Effector memory CD4-positive, alpha-beta T cell (primary cell): ENCODE measurements around the gene MTA3.

Experiments used
- DNase-seq, 3 donors: peaks; one replicate each; pipeline ENCODE4 v3.0.0-alpha.2; 2020
- H3K27ac ChIP-seq: 2 replicates; pipeline ENCODE4 v1.7.0; 2013; ENCODE audit warnings: mild to moderate bottlenecking, low read length, moderate library complexity; ENCODE audit not compliant: insufficient read depth, poor library complexity, severe bottlenecking
- H3K27me3 ChIP-seq: replicated peaks from 2 replicates; pipeline ENCODE4 v1.7.0; 2013; ENCODE audit warnings: mild to moderate bottlenecking, low read length; ENCODE audit not compliant: insufficient read depth, control insufficient read depth, poor library complexity, severe bottlenecking
- H3K36me3 ChIP-seq: 2 replicates; pipeline ENCODE4 v1.7.0; 2013; ENCODE audit warnings: mild to moderate bottlenecking, low read length, moderate library complexity; ENCODE audit not compliant: control insufficient read depth, insufficient read depth
- H3K4me1 ChIP-seq: 2 replicates; pipeline ENCODE4 v1.7.0; 2013; ENCODE audit warnings: low read length, mild to moderate bottlenecking; ENCODE audit not compliant: control insufficient read depth, insufficient read depth, poor library complexity, severe bottlenecking
- H3K4me3 ChIP-seq: 2 replicates; pipeline ENCODE4 v1.7.0; 2013; ENCODE audit warnings: low read length, low read depth, mild to moderate bottlenecking; ENCODE audit not compliant: insufficient read depth, poor library complexity, severe bottlenecking
- H3K9me3 ChIP-seq: 2 replicates; pipeline ENCODE4 v1.7.0; 2013; ENCODE audit warnings: mild to moderate bottlenecking, low read length, moderate library complexity; ENCODE audit not compliant: control insufficient read depth

MTA3 gene

DNA sequence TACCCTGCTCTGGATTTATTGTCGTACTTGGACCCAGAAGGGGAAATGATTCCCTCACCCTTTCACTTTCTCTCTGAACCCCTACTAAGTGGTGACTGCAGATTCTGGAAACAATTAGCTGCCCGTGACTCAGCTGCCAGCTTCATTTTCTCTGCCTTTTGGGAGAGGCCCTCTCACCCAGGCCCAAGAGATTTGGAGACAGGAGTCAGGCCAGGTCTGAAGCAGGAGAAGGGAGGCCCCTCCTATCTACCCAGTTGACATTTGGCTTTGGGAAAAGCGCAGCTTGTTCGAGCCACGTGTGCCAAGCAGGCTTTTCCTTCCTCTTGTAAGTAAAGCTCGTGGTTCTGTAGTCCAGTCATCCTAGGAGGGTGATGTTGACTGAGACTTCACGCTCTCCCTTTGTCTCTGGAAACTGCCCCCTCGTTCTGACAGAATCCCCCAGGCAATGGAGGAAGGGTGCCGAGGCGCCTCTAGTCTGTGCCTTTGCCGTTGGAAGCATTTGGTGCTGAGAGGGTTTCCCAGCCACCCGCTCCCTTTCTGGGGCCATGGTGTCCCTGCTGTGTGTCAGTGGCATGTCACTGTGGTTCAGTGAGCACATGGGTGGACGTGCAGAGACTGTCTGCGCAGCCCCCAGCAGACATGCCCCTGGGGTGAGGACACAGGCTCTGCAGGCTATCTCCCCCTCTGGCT lies 186.9 kb downstream of the MTA3 start:
- DNase-seq: no peak
- Histone ChIP-seq H3K36me3 (no peaks in the 10 kb centered on the region), H3K27me3 (no peaks in the 10 kb centered on the region), H3K4me1 (no peaks in the 10 kb centered on the region), H3K27ac (no peak overlapping the region), H3K4me3 (no peak overlapping the region), H3K9me3 (no peaks in the 10 kb centered on the region)

DNA sequence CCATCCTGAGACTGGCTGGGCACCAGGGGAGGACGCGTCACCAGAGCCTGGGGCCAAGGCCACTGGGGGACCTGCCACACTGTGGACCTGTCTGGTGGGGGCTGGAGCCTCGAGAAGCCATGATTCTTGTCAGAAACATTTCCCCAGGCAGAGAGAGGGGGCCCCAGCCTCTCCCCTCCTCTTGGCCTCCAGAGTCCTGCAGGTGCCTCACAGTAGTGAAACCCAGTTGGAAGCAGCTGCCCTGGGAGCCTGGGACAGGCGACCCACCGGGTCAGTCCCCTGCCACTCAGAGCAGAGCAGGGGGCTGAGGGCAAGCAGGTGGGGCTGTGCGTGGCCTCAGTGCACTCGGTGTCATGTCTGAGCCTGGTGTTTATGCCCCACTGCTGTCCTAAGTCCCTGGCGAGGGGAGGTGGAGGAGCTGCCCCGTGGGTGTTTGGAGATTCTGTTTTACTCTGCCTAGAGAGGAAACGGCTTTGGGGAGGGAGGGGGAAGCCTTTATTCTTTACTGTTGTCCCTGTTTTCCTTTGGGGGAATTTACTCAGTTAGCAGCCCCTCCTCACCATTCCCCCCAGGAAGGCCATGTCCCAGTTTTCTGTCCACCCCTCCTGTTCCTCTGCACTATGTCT lies 187.8 kb downstream of the MTA3 start:
- DNase-seq: no peak
- no peaks in the 10 kb centered on the region for H3K4me1 ChIP-seq
- no peak overlapping the region for H3K4me3 ChIP-seq
- H3K9me3 ChIP-seq: no peaks in the 10 kb centered on the region
- H3K27me3 ChIP-seq: no peaks in the 10 kb centered on the region
- H3K36me3 ChIP-seq: no peaks in the 10 kb centered on the region
- no peak overlapping the region for H3K27ac ChIP-seq

DNA sequence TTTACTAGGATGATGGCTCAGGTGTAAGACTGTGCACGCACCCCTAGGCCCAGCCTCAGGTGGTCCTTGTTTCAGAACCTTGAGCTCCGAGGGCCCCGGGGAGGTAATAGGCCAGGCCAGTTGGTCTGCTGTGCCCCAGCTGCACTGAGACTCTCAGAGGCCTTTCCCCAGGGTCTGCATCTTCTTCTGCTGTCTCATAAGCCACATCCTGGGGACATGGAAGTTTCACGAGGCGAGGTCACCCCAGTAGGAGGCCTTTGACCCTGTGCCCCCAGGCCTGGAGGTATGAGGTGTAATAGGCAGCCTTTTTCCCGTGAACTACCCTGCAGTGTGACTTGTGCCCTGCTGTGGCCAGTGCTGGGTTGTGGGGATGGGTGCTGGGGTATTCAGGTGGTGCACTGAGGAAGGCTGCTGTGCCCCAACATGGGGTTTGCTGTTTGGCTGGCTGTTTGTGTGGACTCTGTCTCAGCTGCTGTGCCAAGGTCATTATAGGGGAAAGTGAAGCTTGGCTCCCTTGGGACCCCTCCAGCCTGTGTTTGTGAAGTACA lies 188.6 kb downstream of the MTA3 start:
- Histone ChIP-seq H3K36me3 (no peaks in the 10 kb centered on the region), H3K4me1 (no peaks in the 10 kb centered on the region), H3K27me3 (no peaks in the 10 kb centered on the region), H3K27ac (no peak overlapping the region), H3K9me3 (no peaks in the 10 kb centered on the region), H3K4me3 (no peak overlapping the region)
- DNase-seq: no peak

DNA sequence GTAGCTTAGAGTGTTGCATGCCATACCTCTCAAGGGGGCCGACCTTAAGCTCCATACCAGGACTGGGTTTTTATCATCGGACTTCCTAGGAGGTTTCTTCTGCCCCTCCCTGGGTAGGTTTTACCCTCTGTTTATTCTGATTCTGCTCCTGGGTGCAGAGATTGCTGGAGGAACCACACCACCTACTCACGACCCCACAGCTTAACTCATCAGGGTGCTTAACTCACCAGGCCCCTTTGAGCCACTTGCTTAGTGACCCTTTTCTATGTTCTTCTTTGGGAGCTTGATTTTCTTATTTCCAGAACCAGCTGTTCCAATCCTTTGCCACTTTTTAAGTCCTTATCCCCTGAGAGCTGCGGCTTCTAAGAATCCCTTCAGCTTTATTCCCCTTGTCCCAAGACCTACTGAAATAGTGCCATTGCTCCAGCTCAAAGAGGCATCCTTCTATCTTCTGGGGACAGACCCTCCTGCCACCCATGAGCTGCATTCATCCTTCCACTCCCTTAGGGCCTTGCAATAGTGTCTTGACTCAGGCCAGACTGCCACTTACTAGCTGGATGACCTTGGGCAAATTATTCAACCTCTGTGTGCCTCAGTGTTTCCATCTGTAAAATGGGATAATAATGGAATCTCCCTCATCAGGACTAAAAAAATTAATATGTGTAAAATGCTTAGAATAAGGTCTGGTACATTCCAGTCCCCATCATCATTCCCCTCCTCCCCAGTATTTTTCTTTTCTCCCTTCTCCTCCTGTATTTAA lies 189.7 kb downstream of the MTA3 start:
- no peak overlapping the region for H3K27ac ChIP-seq
- no peaks in the 10 kb centered on the region for H3K36me3 ChIP-seq
- no peaks in the 10 kb centered on the region for H3K9me3 ChIP-seq
- H3K4me1 ChIP-seq: no peaks in the 10 kb centered on the region
- no peak for DNase-seq
- H3K4me3 ChIP-seq: no peak overlapping the region
- no peaks in the 10 kb centered on the region for H3K27me3 ChIP-seq

DNA sequence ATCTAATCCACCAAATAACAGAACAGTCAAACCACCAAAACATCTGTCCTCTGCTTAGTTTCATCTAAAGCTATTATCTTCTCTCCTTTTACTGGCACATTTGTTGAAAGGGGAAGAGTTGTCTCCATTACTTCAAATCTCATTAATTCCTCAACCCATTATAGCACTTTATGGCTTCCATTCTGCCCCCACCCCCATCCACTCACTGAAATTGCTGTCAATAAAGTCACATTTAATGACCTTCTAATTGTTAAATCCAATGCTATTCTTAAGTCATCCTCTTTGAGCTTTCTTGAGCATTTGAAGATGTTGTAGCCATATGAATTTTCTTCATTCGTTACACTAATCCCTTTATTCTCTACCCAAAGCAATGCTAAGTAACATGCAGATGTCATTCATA lies 190.3 kb downstream of the MTA3 start:
- Histone ChIP-seq H3K4me3 (no peak overlapping the region), H3K27ac (no peak overlapping the region), H3K27me3 (no peaks in the 10 kb centered on the region), H3K4me1 (no peaks in the 10 kb centered on the region), H3K9me3 (no peaks in the 10 kb centered on the region), H3K36me3 (no peaks in the 10 kb centered on the region)
- no peak for DNase-seq

DNA sequence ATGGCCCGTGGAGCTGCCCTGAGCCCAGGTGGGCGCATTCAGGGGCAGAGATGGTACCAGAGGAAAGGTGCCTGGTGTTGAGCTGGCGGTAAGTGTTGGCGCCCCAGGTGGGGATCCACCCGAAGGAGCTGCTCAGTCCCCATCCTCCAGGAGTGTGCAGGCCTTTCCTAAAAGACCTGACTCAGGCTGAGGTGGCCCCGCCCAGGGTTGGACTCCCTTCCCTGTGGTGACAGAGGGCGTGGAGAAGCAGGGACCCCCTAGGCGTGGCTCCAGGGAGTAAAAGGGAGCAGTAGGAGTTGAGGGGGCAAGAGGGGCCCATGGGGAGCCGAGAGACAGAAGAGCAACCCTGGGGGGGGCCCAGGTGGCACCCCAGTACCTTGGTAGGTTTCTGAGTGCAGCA lies 193.1 kb downstream of the MTA3 start:
- Histone ChIP-seq H3K4me1 (no peaks in the 10 kb centered on the region), H3K4me3 (no peak overlapping the region), H3K27me3 (no peaks in the 10 kb centered on the region), H3K36me3 (no peaks in the 10 kb centered on the region), H3K27ac (no peak overlapping the region), H3K9me3 (no peaks in the 10 kb centered on the region)
- DNase-seq: no peak

DNA sequence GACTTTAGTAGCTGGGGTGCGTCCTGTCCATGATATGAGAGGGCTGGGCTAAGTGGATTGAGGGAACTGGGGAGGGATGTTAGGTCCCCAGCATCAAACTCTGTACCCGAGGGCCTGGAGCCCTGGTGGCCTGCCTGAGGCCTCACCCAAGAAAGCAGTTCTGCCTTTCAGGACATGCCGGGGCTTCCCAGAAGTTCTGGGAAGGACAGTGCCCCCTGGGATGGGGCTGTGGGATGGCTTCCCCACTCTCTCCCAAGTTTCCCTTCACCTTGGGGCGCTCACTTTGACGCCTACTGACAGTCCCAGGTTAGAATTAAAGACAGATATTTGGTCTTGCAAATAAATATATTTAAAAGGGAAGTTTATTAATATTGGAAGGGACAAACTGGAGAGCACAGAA lies 193.7 kb downstream of the MTA3 start:
- Histone ChIP-seq H3K9me3 (no peaks in the 10 kb centered on the region), H3K4me1 (no peaks in the 10 kb centered on the region), H3K36me3 (no peaks in the 10 kb centered on the region), H3K4me3 (no peak overlapping the region), H3K27me3 (no peaks in the 10 kb centered on the region), H3K27ac (no peak overlapping the region)
- no peak for DNase-seq

DNA sequence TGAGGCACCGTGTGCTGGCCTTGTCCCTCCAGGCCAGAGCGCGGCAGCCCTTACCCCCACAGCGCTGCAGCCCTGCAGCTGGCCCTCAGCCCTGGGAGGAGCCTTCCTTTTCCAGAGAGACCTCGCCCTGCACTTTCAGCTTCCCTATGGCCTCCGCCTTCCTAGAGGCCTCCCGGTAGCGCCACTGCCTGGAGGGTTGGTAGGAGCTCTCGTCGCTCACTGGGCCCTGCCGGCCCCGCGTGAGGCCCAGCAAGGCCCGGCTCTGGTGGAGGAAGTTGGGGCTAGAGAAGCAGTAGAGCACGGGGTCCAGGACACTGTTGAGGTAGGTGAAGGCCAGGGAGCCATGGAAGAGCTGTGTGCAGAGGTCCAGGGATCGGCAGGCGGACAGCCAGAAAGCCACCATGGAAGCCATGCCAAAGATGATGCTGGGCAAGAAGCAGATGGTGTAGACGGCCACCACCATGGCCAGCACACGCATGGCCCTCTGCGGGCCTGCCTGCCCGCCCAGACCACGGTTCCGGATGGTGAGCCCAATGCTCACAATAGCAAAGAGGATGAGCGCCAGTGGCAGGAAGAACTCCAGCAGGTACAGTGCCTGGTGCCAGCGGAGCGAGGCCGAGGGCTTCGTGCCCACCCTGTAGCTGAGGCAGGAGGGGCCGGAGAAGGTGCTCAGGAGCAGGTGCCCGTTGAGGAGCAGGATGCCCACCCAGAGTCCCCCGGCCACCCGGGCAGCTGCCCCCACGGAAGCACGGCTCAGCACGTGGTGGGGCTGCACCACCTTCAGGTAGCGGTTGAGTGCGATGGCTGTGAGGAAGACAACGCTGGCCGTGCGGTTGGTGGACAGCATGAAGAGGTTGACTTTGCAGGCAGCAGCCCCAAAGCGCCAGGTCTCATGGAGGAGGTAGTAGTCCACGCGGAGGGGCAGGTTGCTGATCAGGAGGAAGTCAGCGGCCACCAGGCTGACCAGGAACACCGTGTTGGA lies 194.7 kb downstream of the MTA3 start:
- Histone ChIP-seq H3K27ac (no peak overlapping the region), H3K4me1 (no peaks in the 10 kb centered on the region), H3K9me3 (no peaks in the 10 kb centered on the region), H3K36me3 (no peaks in the 10 kb centered on the region), H3K27me3 (no peaks in the 10 kb centered on the region), H3K4me3 (no peak overlapping the region)
- no peak for DNase-seq

DNA sequence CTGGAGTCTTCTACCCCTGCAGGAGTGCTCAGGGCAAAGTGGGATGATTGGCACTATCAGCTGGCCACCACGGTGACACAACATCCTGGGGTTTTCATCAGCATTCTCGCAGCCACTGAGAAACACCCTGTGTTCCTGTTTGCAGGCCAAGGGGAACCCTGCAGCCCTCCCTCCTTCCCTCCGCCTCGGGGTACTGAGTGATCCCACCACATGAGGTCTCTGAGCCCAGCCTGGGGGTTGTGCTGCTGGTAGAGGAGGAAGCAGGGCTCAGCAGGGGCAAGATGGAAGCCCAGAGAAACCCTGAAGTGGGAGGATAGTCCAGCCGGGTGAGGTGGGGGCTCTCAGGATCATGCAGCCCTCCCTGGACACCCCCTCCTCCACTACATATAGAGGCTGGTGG lies 195.7 kb downstream of the MTA3 start, which contains the start of gene OXER1:
Gene OXER1, minus strand, starts transcription at position 40 of the 400 bp plus-strand sequence. CDS start 73 bp downstream, outside the sequence.
- H3K4me1 ChIP-seq: no peaks in the 10 kb centered on the region
- no peaks in the 10 kb centered on the region for H3K27me3 ChIP-seq
- DNase-seq: no peak
- H3K4me3 ChIP-seq: no peak within 1 kb of the TSS
- H3K9me3 ChIP-seq: no peaks in the 10 kb centered on the region
- no peaks in the 10 kb centered on the region for H3K36me3 ChIP-seq
- H3K27ac ChIP-seq: no peak within 1 kb of the TSS
